Mammary epithelial cell (primary cell): Measurements from ENCODE around the gene PTCHD1.

Experiments used
- EZH2 ChIP-seq: IDR thresholded peaks from 2 replicates; pipeline ENCODE4 v1.6.1; 2012; ENCODE audit warnings: low read length, inconsistent platforms, borderline replicate concordance
- TF ChIP-seq, protein P1 (sequence below), 2 donors: IDR thresholded peaks in 1 of 2; conservative IDR thresholded peaks in 1 of 2; 2 replicates each; pipeline ENCODE4 v1.5.1; 2011 to 2012; ENCODE audit warnings: inconsistent platforms in 2 of 2, low read length in 2 of 2, mild to moderate bottlenecking in 2 of 2, control low read depth in 1 of 2, low read depth in 1 of 2; ENCODE audit not compliant: insufficient read depth in 1 of 2; ENCODE audit errors: extremely low read depth in 1 of 2

DNA sequence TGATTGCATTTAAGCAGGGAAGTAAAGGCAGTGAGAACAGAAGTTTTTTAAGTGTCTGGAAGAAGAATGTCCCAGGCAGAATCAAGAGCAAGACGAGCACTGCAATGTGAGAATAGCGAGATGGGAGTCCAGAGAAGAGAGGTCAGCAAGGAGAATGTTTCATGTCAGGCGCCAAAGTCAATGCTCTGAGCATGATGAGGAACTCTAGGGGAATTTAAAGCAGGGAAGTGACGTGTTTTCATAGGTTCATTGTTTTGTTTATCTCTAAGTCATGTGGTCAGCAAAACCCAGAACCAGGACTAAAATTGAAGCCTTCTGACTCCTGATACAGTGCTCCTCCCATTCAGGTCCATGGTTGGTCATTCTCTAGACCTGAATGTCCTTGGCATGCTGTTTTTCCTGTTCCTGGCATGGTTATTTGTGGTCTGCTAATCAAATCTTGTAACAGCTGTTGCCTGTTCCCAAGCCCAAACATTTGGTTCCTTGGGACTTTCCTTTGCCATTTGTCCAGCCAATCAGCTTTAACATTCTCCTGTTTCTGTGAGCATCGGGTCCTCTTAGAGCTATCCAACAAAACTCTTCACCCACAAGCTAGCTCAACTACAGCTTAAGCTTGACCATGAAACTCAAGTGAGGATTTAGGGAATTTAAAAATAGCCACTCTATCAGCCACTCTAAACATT is 37.7 kb downstream of the PTCHD1 start:
- TF ChIP-seq, protein P1, sequence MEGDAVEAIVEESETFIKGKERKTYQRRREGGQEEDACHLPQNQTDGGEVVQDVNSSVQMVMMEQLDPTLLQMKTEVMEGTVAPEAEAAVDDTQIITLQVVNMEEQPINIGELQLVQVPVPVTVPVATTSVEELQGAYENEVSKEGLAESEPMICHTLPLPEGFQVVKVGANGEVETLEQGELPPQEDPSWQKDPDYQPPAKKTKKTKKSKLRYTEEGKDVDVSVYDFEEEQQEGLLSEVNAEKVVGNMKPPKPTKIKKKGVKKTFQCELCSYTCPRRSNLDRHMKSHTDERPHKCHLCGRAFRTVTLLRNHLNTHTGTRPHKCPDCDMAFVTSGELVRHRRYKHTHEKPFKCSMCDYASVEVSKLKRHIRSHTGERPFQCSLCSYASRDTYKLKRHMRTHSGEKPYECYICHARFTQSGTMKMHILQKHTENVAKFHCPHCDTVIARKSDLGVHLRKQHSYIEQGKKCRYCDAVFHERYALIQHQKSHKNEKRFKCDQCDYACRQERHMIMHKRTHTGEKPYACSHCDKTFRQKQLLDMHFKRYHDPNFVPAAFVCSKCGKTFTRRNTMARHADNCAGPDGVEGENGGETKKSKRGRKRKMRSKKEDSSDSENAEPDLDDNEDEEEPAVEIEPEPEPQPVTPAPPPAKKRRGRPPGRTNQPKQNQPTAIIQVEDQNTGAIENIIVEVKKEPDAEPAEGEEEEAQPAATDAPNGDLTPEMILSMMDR (conservative IDR thresholded peaks at IDR 0.05 in 1 of 2, IDR thresholded peaks at IDR 0.05 in 1 of 2; ENCODE audit: extremely low read depth in 1 of 2, insufficient read depth in 1 of 2, low read depth in 1 of 2, low read length in 2 of 2): no peak
- TF ChIP-seq EZH2: no peak
